NCI-H748 treated with DMSO at 0.1 percent for 48 hours (cell line): ENCODE data around the gene RELN.

Experiments
- DNase-seq: peaks from one replicate; lab custom pipeline; 2025; lab: John Stamatoyannopoulos, UW

RELN gene

GRCh38 chr7:103717574-103717973 lies 271.9 kb downstream of the RELN start:
- DNase-seq: no peak

- no peak for DNase-seq
Measured at GRCh38 chr7:103715376-103716120, 273.9 kb downstream of the RELN start.

- no peak for DNase-seq
Measured at GRCh38 chr7:103714376-103714927, 275.0 kb downstream of the RELN start.

- no peak for DNase-seq
Measured at GRCh38 chr7:103712991-103713778, 276.3 kb downstream of the RELN start.

GRCh38 chr7:103711413-103711812 lies 278.0 kb downstream of the RELN start:
- no peak for DNase-seq

GRCh38 chr7:103710247-103710646 lies 279.2 kb downstream of the RELN start:
- no peak for DNase-seq

- no peak for DNase-seq
Measured at GRCh38 chr7:103706805-103707204, 282.7 kb downstream of the RELN start.

- DNase-seq: no peak
Measured at GRCh38 chr7:103705542-103705941, 283.9 kb downstream of the RELN start.

- no peak for DNase-seq
Measured at GRCh38 chr7:103704701-103705100, 284.8 kb downstream of the RELN start.

GRCh38 chr7:103702982-103703381 lies 286.5 kb downstream of the RELN start:
- DNase-seq: no peak

GRCh38 chr7:103702454-103702853 lies 287.0 kb downstream of the RELN start:
- no peak for DNase-seq

GRCh38 chr7:103699032-103699431 lies 290.4 kb downstream of the RELN start:
- DNase-seq: no peak

GRCh38 chr7:103698064-103698463 lies 291.4 kb downstream of the RELN start:
- no peak for DNase-seq

- DNase-seq: no peak
Measured at GRCh38 chr7:103695521-103695920, 293.9 kb downstream of the RELN start.

GRCh38 chr7:103694304-103694703 lies 295.2 kb downstream of the RELN start:
- no peak for DNase-seq

GRCh38 chr7:103691291-103691690 lies 298.2 kb downstream of the RELN start:
- DNase-seq: peak; percentile 27

GRCh38 chr7:103690242-103690974 lies 299.1 kb downstream of the RELN start:
- no peak for DNase-seq

GRCh38 chr7:103689255-103689654 lies 300.2 kb downstream of the RELN start:
- peak; percentile 26 for DNase-seq

- DNase-seq: no peak
Measured at GRCh38 chr7:103687951-103688350, 301.5 kb downstream of the RELN start.

GRCh38 chr7:103687272-103687671 lies 302.2 kb downstream of the RELN start:
- DNase-seq: no peak

- no peak for DNase-seq
Measured at GRCh38 chr7:103686763-103687162, 302.7 kb downstream of the RELN start.

GRCh38 chr7:103686064-103686463 lies 303.4 kb downstream of the RELN start:
- no peak for DNase-seq
